ENCODE measurements around the gene INSRR.

The INSRR gene

GRCh38 chr1:156809281-156809680, 49.6 kb downstream of the INSRR start:
- TF ChIP-seq CTCF (conservative IDR thresholded peaks at IDR 0.05), result no peak
- no peak overlapping the region for H3K27ac ChIP-seq

GRCh38 chr1:156808186-156809030, 50.5 kb downstream of the INSRR start:
- no peak for TF ChIP-seq CTCF (conservative IDR thresholded peaks at IDR 0.05)
- no peak overlapping the region for H3K27ac ChIP-seq

GRCh38 chr1:156807627-156808026, 51.3 kb downstream of the INSRR start:
- H3K27ac ChIP-seq, result no peak overlapping the region
- no peak for TF ChIP-seq CTCF (conservative IDR thresholded peaks at IDR 0.05)

- H3K27ac ChIP-seq, result no peak overlapping the region
- no peak for TF ChIP-seq CTCF (conservative IDR thresholded peaks at IDR 0.05)
Observed at GRCh38 chr1:156806512-156807440, 52.1 kb downstream of the INSRR start.

- no peak for TF ChIP-seq CTCF (conservative IDR thresholded peaks at IDR 0.05)
- H3K27ac ChIP-seq, result no peak overlapping the region
Observed at GRCh38 chr1:156805766-156806511, 53.0 kb downstream of the INSRR start.

GRCh38 chr1:156804572-156805243, 54.2 kb downstream of the INSRR start:
- H3K27ac ChIP-seq, result no peak overlapping the region
- no peak for TF ChIP-seq CTCF (conservative IDR thresholded peaks at IDR 0.05)
